Stomach (tissue), 4 donors: ENCODE data around the gene PAFAH1B1.

Experiments used
- EP300 ChIP-seq: sonication (generic); formaldehyde crosslinking; IDR thresholded peaks from one replicate; pipeline ENCODE4 v1.6.1; 2017; ENCODE audit warnings: antibody characterized with exemption
- POLR2A ChIP-seq, 4 donors: fragments of 450-650 bp; IDR thresholded peaks; one replicate each; pipeline ENCODE4 v1.6.1; 2016; ENCODE audit warnings: antibody characterized with exemption in 4 of 4, control low read depth in 2 of 4, mild to moderate bottlenecking in 1 of 4, moderate library complexity in 1 of 4
- TF ChIP-seq, protein P1 (sequence below), 7 experiments: fragments of 450-650 bp in 4 of 7; fragments of 200-600 bp in 3 of 7; sonication (generic) in 3 of 7; IDR thresholded peaks; one replicate each; pipeline ENCODE4 v1.5.1; 2016 to 2019; ENCODE audit warnings: antibody characterized with exemption in 7 of 7, control low read depth in 2 of 7, mild to moderate bottlenecking in 1 of 7

DNA sequence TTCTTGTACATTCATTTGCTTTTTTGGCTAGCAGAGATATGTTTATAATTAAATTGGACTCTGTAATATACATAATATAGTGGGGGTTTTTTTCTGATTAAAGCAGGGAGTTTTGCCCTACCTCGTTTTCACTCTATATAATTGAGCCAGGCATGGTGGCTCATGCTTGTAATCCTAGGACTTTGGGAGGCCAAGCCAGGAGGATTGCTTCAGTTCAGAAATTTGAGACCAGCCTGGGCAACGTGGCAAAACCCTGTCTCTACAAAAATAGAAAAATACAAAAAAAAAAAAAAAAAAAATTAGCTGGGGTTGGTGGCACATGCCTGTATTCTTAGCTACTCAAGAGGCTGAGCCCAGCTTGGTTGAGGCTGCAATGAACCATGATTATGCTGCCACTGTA, 42.2 kb downstream of the PAFAH1B1 start:
- TF ChIP-seq, protein P1, sequence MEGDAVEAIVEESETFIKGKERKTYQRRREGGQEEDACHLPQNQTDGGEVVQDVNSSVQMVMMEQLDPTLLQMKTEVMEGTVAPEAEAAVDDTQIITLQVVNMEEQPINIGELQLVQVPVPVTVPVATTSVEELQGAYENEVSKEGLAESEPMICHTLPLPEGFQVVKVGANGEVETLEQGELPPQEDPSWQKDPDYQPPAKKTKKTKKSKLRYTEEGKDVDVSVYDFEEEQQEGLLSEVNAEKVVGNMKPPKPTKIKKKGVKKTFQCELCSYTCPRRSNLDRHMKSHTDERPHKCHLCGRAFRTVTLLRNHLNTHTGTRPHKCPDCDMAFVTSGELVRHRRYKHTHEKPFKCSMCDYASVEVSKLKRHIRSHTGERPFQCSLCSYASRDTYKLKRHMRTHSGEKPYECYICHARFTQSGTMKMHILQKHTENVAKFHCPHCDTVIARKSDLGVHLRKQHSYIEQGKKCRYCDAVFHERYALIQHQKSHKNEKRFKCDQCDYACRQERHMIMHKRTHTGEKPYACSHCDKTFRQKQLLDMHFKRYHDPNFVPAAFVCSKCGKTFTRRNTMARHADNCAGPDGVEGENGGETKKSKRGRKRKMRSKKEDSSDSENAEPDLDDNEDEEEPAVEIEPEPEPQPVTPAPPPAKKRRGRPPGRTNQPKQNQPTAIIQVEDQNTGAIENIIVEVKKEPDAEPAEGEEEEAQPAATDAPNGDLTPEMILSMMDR (IDR thresholded peaks at IDR 0.05), result no peak
- TF ChIP-seq EP300 (no peak), POLR2A (IDR thresholded peaks at IDR 0.05) (no peak)
